Measurements from ENCODE around the gene ZNF26.
"Not testable (repeated sequence)": the region's sequence is repeated elsewhere in the genome, so short reads cannot be mapped to it uniquely, and the experiment has no call there.

The ZNF26 gene

GRCh38 chr12:132955094-132956010 is 30.8 kb upstream of the ZNF26 start:
- DNase-seq (ENCODE audit: low spot score) = peak; percentile 23

GRCh38 chr12:132956011-132956788 is 30.0 kb upstream of the ZNF26 start, which contains the start of gene ZNF605:
TSS of gene ZNF605 (minus strand) at chr12:132956306. CDS start at chr12:132945635, 10,671 bp downstream.
- peak; percentile 91 for DNase-seq (ENCODE audit: low spot score)

- DNase-seq (ENCODE audit: low spot score) = not testable (repeated sequence)
Observed at GRCh38 chr12:132961790-132962189, 24.4 kb upstream of the ZNF26 start.

- DNase-seq (ENCODE audit: low spot score) = not testable (repeated sequence)
Observed at GRCh38 chr12:132963947-132964346, 22.2 kb upstream of the ZNF26 start.

DNA sequence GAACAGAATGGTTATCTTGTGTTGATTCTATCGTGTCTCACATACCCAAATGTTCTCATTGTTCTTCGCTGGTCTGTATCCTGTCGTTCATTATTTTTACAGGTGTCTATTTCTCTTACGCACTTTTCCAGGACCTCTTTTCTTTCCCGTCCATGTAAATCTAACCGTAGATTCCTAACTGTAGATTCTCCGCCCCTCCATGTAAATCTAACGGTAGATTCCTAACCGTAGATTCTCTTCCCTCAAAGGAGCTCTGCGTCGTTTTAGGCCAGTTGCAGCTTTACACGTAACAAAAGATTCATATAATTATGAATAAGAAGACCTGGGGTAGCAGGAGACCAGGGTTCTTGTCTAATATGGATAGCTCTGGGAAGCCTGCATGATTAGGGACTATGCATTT is 20.4 kb upstream of the ZNF26 start:
- no peak for DNase-seq (ENCODE audit: low spot score)

GRCh38 chr12:132966676-132967415 is 19.3 kb upstream of the ZNF26 start:
- DNase-seq (ENCODE audit: low spot score) = no peak

DNA sequence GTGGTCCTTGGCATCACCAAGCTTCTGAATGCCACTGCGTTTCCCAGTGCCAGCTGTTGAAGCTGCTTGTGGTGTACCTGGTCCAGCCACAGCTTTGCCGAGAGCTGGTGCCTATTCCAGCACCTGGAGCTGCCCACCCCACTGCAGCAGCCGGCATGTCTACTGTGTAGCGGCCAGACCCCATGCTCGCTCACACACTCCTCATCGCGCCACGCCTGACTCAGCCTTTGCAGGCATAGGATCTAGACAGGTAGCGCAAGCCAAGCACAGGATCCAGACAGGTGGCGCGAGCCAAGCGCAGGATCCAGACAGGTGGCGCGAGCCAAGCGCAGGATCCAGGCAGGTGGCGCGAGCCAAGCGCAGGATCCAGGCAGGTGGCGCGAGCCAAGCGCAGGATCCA is 18.4 kb upstream of the ZNF26 start:
- no peak for DNase-seq (ENCODE audit: low spot score)

DNA sequence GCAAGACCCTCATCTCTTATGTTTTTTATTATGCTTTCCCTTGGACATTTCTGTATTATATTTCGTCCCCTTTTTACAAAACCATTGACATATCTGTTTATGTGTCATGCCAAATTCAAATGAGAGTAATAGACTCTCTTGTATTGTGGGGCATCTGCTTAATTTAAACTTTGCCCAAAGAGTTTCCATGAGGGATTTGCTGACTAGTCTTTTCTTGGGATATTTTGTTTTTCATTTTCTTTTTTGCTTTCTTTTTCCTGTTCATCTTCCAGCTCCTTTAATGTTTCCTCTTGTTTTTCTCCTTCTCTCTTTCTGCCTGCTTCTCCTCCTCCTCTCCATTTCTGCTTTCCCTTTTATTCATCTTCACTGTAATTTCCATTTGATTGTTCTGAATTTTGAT is 13.8 kb upstream of the ZNF26 start:
- DNase-seq (ENCODE audit: low spot score) = no peak

DNA sequence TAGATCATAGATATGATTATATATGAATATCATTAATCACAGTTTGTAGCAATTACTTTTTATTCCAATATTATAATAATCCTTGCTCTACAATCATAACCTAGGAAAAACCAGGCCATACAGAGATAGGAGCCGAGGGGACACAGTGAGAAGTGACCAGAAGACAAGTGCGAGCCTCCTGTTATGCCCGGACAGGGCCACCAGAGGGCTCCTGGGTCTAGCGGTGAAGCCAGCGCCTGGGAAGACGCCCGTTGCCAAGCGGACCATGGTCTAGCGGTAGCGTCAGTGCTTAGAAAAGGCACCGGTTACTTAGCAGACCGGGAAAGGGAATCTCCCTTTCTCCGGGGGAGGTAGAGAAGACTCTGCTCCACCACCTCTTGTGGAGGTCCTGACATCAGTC is 9.3 kb upstream of the ZNF26 start:
- not testable (repeated sequence) for DNase-seq (ENCODE audit: low spot score)

DNA sequence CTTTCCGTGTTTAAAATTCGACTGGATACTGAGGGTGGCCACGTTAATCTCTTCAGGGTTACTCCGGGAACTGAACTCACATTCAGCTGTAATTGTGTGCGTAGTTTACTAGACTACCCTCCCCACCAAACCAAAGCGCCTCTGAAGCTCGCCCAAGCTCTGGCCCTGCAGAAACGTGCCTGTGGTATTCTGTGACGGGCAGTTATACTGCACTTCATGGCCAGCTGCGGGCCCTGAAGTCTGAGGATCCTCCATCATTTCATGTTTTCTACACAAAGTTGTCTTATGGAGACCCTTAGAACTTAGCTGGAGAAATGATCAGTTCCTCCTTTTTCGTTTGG is 688 bp downstream of the ZNF26 start:
- no peak for DNase-seq (ENCODE audit: low spot score)

- no peak for DNase-seq (ENCODE audit: low spot score)
Observed at GRCh38 chr12:132998741-132999140, 12.6 kb downstream of the ZNF26 start.

DNA sequence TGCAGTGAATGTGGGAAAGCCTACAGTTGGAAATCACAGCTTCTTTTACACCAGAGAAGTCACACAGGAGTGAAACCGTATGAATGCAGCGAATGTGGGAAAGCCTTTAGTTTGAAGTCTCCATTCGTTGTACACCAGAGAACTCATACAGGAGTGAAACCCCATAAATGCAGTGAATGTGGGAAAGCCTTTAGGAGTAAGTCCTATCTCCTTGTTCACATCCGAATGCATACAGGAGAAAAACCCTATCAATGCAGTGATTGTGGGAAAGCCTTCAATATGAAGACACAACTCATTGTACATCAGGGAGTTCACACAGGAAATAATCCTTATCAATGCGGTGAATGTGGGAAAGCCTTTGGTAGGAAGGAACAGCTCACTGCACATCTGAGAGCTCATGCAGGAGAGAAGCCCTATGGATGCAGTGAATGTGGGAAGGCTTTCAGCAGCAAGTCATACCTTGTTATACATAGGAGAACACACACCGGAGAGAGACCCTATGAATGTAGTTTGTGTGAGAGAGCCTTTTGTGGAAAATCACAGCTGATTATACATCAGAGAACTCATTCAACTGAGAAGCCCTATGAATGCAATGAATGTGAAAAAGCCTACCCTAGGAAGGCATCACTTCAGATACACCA is 24.6 kb downstream of the ZNF26 start:
- DNase-seq (ENCODE audit: low spot score) = no peak

DNA sequence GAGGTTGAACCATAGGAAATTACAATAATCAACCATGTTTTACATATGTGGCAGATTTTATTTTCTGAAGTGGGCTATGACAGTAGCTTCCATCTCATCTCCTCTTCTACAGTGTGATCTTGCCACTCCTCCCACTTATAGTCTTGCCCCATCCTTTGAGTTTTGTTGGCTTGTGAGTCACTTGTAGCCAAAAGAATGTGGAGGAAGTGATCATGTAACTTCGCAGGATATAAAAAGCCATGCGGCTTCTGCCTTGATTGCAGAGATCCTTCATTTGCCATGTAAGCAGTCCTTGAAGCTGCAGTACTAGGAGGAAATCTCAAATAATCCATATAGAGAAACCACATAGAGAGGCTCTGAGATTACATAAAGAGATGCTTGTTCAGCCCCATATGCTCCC is 37.4 kb downstream of the ZNF26 start:
- DNase-seq (ENCODE audit: low spot score) = no peak

DNA sequence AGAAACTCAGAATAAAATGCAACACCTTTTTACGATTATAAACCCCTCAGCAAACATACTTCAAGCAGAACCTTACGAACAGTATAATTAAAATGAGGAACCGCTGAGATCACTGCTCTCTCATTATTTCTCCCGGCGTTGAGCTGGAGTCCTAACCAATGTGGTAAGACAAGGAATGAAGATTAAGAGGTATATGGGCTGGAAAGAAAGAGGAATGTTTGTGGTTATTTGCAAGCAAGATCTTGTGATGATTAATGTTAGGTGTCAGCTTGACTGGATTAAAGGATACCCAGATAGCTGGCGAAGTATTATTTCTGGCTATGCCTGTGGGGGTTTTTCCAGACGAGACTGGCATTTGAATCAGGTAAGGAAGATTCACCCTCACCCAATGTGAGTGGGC is 40.8 kb downstream of the ZNF26 start:
- no peak for DNase-seq (ENCODE audit: low spot score)

- DNase-seq (ENCODE audit: low spot score) = peak; percentile 92
Observed at GRCh38 chr12:133037207-133038005, 51.2 kb downstream of the ZNF26 start, which contains the start of gene ZNF84. TSS of gene ZNF84 (plus strand) at chr12:133037509. CDS start at chr12:133041468, 3,959 bp downstream.

- DNase-seq (ENCODE audit: low spot score) = no peak
Observed at GRCh38 chr12:133038118-133038709, 52.0 kb downstream of the ZNF26 start.

DNA sequence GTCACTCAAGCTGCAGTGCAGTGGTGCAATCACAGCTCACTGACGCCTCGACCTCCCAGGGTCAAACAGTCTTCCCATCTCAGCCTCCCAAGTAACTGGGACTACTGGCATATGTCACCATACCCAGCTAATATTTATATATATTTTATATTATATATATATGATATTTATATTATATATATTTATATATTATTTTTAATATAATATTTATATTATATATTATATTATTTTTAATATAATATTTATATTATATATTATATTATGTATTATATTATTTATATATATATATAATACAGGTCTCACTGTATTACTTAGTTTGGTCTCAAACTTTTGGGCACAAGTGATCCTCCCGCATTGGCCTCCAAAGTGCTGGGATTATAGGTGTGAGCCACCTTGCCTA is 60.5 kb downstream of the ZNF26 start:
- DNase-seq (ENCODE audit: low spot score) = no peak

GRCh38 chr12:133057446-133057845 is 71.3 kb downstream of the ZNF26 start:
- DNase-seq (ENCODE audit: low spot score) = no peak

DNA sequence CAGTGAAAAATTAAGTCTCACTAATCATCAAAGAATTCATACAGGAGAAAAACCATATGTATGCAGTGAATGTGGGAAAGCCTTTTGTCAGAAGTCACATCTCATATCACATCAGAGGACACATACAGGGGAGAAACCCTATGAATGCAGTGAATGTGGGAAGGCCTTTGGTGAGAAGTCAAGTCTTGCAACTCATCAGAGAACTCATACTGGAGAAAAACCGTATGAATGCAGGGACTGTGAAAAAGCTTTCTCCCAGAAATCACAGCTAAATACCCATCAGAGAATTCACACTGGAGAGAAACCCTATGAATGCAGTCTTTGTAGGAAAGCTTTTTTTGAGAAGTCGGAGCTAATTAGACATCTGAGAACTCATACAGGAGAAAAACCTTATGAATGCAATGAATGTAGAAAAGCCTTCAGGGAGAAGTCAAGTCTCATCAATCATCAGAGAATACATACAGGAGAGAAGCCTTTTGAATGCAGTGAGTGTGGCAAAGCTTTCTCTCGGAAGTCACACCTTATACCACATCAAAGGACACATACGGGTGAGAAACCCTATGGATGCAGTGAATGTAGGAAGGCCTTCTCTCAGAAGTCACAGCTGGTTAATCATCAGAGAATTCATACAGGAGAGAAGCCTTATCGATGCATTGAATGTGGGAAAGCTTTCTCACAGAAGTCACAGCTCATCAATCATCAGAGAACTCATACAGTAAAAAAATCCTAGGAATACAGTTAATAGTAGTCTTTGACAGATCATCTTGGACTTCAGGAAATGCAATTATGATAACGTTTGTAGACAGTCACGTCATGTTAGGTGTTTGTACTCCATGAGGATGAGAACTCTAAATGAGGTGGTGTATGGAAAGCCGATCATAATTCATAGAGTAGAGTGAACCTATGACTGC is 72.3 kb downstream of the ZNF26 start:
- DNase-seq (ENCODE audit: low spot score) = no peak
